IPS DF 19.7 (cell line): ENCODE measurements around the gene BMI1.

Experiments
- DNase-seq: peaks from one replicate; pipeline ENCODE4 v3.0.0-alpha.2; 2013; ENCODE audit warnings: low read depth, low spot score

Gene BMI1

GRCh38 chr10:22319547-22319979 lies 1.3 kb upstream of the BMI1 start:
- DNase-seq = no peak

- DNase-seq = no peak
Observed at GRCh38 chr10:22319980-22320558, 830 bp upstream of the BMI1 start.

DNA sequence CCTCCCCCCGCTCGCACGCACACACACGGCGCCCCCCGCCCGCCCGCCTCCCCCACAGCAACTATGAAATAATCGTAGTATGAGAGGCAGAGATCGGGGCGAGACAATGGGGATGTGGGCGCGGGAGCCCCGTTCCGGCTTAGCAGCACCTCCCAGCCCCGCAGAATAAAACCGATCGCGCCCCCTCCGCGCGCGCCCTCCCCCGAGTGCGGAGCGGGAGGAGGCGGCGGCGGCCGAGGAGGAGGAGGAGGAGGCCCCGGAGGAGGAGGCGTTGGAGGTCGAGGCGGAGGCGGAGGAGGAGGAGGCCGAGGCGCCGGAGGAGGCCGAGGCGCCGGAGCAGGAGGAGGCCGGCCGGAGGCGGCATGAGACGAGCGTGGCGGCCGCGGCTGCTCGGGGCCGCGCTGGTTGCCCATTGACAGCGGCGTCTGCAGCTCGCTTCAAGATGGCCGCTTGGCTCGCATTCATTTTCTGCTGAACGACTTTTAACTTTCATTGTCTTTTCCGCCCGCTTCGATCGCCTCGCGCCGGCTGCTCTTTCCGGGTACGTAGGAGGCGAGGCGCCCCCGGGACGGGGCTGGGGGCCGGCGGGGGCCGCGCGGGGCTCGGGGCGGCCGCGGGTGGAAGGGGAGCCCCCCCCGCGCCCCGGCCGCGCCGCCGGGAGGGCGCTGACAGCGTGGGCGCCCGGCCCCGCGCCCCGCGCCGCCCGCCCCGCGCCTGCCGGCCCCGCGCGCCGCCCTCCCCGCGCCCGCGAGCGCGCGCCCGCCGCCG lies 441 bp downstream of the BMI1 start:
- DNase-seq = no peak

DNA sequence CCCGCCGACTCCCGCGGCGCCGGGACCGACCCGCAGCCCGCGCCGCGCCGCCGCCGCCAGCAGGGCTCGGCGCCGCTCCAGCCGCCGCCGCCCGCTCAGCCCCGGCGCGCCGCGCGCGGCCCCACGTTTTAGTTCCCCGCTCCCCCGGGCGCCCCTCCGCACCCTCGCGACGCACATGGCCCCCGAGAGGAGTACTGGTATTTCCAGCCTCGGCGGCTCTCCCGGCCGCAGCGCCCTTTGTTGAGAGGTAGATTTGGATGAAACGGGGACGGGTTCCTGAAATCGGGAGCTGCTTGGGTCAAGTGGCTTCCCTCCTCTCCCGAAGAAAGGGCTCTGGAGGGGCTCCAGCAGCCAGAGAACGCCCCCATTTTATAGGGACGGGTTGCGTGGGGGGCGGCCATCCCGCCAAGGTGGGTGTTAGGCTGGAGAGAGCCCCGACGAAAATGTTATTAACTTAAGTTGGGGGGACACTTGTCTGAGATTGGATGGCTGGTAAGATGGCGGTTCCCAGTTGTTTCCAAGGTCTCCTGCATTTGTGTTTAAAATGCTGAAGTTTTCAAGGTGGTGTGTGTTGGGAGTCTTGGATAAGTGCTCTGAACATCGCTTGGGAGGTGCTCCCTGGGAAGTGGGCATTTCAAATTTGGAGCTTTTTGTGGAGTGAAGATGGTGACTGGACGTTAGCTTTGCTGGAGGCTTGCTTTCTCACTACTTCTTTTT lies 1.2 kb downstream of the BMI1 start:
- DNase-seq = no peak

DNA sequence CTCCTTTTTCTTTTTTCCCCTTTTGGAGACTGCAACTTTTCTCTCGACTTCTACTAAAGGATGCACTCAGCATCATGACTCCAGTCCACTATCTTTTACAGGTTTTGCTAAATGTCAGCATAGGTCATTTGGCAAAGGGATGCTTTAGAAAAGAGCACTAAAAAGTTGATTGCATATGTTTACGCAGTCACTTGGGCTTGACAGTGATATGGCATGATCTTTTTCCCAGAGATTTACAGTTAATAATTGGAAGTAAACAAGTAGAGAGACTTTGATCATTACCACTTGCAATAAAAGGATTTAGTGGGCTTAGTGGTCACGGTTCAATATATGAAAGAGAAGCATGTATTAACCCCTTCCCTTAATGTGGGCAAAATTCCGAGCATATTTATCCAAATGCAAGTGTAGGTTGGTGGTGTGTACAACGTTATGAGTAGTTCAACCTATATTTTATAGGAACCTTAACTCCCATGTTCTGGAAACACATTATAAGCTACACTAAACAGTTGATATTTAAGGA lies 1.8 kb downstream of the BMI1 start:
- DNase-seq = no peak

GRCh38 chr10:22323538-22324305 lies 2.8 kb downstream of the BMI1 start:
- no peak for DNase-seq

- DNase-seq = no peak
Observed at GRCh38 chr10:22324413-22324812, 3.5 kb downstream of the BMI1 start.

DNA sequence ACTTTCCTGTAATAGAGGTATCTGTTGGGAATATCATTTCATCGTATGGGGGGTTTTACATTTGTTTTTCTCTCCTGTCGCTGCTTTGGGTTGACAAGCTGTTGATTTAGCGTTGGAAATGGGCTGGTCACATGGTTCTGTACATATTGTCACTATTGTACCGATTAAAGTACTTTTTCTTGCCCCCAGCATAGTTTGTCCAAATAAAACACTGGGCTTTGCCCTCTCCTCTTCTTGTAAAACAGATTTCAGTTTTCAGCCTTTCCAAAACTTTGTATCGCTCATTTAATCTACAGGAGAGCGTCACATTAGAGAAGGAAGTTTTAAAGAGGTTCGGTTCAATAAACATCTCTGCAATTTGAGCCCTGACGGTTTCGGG lies 4.0 kb downstream of the BMI1 start:
- DNase-seq = no peak

- DNase-seq = no peak
Observed at GRCh38 chr10:22325272-22326144, 4.6 kb downstream of the BMI1 start.

GRCh38 chr10:22326145-22326702 lies 5.3 kb downstream of the BMI1 start:
- DNase-seq = no peak

DNA sequence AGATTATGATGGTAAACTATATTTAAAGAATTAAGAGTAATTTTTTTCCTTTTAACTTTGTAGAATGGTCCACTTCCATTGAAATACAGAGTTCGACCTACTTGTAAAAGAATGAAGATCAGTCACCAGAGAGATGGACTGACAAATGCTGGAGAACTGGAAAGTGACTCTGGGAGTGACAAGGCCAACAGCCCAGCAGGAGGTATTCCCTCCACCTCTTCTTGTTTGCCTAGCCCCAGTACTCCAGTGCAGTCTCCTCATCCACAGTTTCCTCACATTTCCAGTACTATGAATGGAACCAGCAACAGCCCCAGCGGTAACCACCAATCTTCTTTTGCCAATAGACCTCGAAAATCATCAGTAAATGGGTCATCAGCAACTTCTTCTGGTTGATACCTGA lies 8.3 kb downstream of the BMI1 start:
- no peak for DNase-seq

GRCh38 chr10:22332116-22332692 lies 11.3 kb downstream of the BMI1 start:
- DNase-seq = no peak

DNA sequence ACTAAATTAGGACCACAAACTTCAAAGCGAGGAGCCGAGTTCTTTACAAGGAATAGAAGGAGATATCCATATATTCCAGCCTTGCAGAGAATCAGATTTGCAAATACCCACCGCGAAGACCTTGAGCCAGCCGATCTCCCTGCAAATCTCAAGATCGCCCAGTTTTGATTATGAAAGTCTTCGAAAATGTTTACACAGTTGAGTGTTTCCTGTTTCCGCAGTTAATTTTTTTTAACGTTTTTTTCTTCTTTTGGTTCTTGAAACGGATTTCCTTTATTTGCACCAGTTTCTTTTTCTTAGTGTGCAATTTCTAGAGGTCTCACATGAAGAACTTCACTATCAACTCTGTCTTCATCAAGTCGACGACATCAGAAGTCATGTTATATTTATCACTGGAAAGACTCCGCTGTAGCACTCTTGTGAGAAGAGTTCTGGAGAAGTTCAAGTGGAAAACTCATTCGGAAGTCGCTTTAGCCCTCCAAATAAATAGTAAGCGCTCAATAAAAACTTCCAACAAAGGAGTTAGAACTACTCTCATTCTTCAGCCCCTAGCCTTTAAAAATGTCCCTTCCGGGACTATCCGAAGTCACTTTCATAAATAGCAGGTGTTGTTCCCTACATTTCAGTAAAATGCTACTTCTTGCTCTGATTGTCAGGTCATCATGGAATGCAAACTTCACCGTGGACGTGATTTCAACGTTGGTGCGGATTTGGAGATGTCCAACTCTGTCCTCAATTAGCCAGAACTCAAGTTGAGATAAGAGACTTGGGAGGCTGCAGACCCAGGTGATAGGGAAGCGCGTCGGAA lies 12.5 kb downstream of the BMI1 start:
- no peak for DNase-seq

DNA sequence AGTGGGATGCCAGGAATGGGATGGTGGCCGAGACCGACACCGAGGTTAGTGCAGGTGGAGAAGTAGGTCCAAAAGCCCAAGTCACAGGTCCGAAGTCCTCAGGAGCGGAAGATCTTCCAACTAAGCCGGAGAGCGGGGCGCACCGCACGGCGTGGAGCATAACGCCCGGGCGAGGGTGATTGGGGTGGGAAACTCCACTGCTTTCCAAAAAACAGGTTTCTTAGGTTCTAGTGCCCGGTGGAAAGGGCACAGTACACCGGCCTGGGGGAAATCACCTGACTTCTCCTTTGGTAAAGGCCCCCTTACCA lies 13.0 kb downstream of the BMI1 start:
- no peak for DNase-seq

GRCh38 chr10:22334414-22335172 lies 13.7 kb downstream of the BMI1 start:
- no peak for DNase-seq

GRCh38 chr10:22335173-22335933 lies 14.5 kb downstream of the BMI1 start:
- DNase-seq = no peak

GRCh38 chr10:22338185-22338900 lies 17.4 kb downstream of the BMI1 start:
- no peak for DNase-seq
